DOHH2 (cell line): ENCODE measurements around the gene CTBS.

Experiments used
- EZH2phosphoT487 ChIP-seq: fragments of 200-600 bp; sonication (generic); IDR thresholded peaks from 2 replicates; pipeline ENCODE4 v1.6.1; 2017; ENCODE audit warnings: borderline replicate concordance, mild to moderate bottlenecking, antibody characterized with exemption, low read length, moderate library complexity, mixed read lengths
- TF ChIP-seq, protein P1 (sequence below): fragments of 200-600 bp; sonication (generic); IDR thresholded peaks from one replicate; pipeline ENCODE4 v1.5.1; 2014; ENCODE audit warnings: antibody characterized with exemption, mild to moderate bottlenecking, low read depth, low read length; ENCODE audit not compliant: poor library complexity, severe bottlenecking

DNA sequence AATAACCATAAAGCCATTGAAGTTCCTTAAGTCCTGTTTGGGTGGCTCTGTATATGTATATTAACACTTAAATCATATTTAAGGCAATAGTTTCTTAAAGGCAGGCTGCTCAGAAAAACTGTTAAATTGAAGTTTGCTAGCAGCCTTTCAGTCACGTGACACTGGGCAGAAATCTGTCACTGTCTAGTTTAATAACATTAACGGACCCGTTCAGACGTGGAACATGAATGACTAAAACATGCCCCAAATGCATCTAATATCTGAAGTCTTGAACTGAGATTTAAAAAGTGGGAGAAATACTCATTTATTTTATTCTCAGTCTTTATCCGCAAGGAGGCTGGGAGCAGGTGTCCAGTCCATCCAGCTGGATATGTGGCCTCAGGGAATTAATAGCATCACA, 71.3 kb downstream of the CTBS start:
- TF ChIP-seq, protein P1, sequence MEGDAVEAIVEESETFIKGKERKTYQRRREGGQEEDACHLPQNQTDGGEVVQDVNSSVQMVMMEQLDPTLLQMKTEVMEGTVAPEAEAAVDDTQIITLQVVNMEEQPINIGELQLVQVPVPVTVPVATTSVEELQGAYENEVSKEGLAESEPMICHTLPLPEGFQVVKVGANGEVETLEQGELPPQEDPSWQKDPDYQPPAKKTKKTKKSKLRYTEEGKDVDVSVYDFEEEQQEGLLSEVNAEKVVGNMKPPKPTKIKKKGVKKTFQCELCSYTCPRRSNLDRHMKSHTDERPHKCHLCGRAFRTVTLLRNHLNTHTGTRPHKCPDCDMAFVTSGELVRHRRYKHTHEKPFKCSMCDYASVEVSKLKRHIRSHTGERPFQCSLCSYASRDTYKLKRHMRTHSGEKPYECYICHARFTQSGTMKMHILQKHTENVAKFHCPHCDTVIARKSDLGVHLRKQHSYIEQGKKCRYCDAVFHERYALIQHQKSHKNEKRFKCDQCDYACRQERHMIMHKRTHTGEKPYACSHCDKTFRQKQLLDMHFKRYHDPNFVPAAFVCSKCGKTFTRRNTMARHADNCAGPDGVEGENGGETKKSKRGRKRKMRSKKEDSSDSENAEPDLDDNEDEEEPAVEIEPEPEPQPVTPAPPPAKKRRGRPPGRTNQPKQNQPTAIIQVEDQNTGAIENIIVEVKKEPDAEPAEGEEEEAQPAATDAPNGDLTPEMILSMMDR = no peak
- no peak for TF ChIP-seq EZH2phosphoT487
